PC-3 (cell line): ENCODE data around the gene KRTAP4-4. TPM values are rescaled to one million over a fixed set of nuclear protein-coding genes. Genes with fewer than 3 reads are reported as not detected.
"Not testable (repeated sequence)": the region's sequence is repeated elsewhere in the genome, so short reads cannot be mapped to it uniquely, and the experiment has no call there.

ENCODE experiments used
- ATAC-seq: fragments of 200-7000 bp; cut with Tn5 transposase; 2 replicates; pipeline ENCODE4 v1.9.1; 2020; ENCODE audit warnings: mild to moderate bottlenecking, moderate library complexity
- BruUV-seq: library from RNA; stranded (reverse); fragments of 400-500 nt; replicated peaks from 2 replicates; lab custom pipeline; 2021; lab: Mats Ljungman, UMichigan
- CTCF ChIA-PET: fragments of 300-600 bp; sonication (Branson Sonifier 250); formaldehyde crosslinking; loops from one replicate; lab custom pipeline; 2022; ENCODE audit warnings: antibody characterized with exemption; lab: Charles Lee
- POLR2A ChIA-PET: fragments of 300-600 bp; sonication (Branson Sonifier 250); formaldehyde crosslinking; loops from one replicate; lab custom pipeline; 2022; ENCODE audit warnings: antibody characterized with exemption; ENCODE audit not compliant: unreplicated experiment; lab: Charles Lee
- DNase-seq: peaks from one replicate; pipeline ENCODE4 v3.0.0-alpha.2; 2015
- H2AFZ ChIP-seq: fragments of 300-600 bp; sonication (generic); 2 replicates; pipeline ENCODE4 v1.6.0; 2016; ENCODE audit warnings: antibody characterized with exemption, low read length
- H3F3A ChIP-seq: fragments of 300-600 bp; sonication (generic); one replicate; pipeline ENCODE4 v1.6.0; 2017; ENCODE audit warnings: antibody characterized with exemption, low read length, control low read depth, mild to moderate bottlenecking; ENCODE audit not compliant: unreplicated experiment
- H3K27ac ChIP-seq: fragments of 300-600 bp; sonication (generic); 2 replicates; pipeline ENCODE4 v1.5.1; 2016; ENCODE audit warnings: mild to moderate bottlenecking, low read length
- H3K27me3 ChIP-seq: fragments of 300-600 bp; sonication (generic); 2 replicates; pipeline ENCODE4 v1.6.1; 2016; ENCODE audit warnings: low read length, mixed read lengths
- H3K36me3 ChIP-seq: fragments of 300-600 bp; sonication (generic); 2 replicates; pipeline ENCODE4 v1.6.1; 2016; ENCODE audit warnings: low read depth, mixed run types, low read length, mixed read lengths
- H3K4me1 ChIP-seq: fragments of 300-600 bp; sonication (generic); 2 replicates; pipeline ENCODE4 v1.5.1; 2016; ENCODE audit warnings: low read length; ENCODE audit not compliant: insufficient read depth
- H3K4me2 ChIP-seq: fragments of 300-600 bp; sonication (generic); 2 replicates; pipeline ENCODE4 v1.6.0; 2016; ENCODE audit warnings: low read length
- H3K4me3 ChIP-seq: fragments of 300-600 bp; sonication (generic); 2 replicates; pipeline ENCODE4 v1.5.1; 2016; ENCODE audit warnings: mild to moderate bottlenecking, low read length, mixed read lengths
- H3K79me2 ChIP-seq: fragments of 300-600 bp; sonication (generic); 2 replicates; pipeline ENCODE4 v1.6.1; 2017; ENCODE audit warnings: low read length, mixed read lengths
- H3K9ac ChIP-seq: fragments of 300-600 bp; sonication (generic); 2 replicates; pipeline ENCODE4 v1.6.0; 2016; ENCODE audit warnings: mild to moderate bottlenecking, low read length
- H3K9me2 ChIP-seq: fragments of 300-600 bp; sonication (generic); replicated peaks from 2 replicates; pipeline ENCODE4 v1.6.1; 2016; ENCODE audit warnings: mixed run types, low read length, mixed read lengths
- H3K9me3 ChIP-seq: fragments of 300-600 bp; sonication (generic); 2 replicates; pipeline ENCODE4 v1.6.1; 2016; ENCODE audit warnings: low read length, mixed read lengths
- H4K20me1 ChIP-seq: fragments of 300-600 bp; sonication (generic); 2 replicates; pipeline ENCODE4 v1.6.1; 2016; ENCODE audit warnings: low read length, mixed read lengths
- CTCF ChIP-seq: fragments of 300-600 bp; sonication (generic); conservative IDR thresholded peaks from 2 replicates; pipeline ENCODE4 v1.5.1; 2017; ENCODE audit warnings: antibody characterized with exemption, low read depth, mild to moderate bottlenecking, low read length
- EZH2 ChIP-seq: fragments of 300-600 bp; sonication (generic); IDR thresholded peaks from one replicate; pipeline ENCODE4 v1.6.1; 2017; ENCODE audit warnings: antibody characterized with exemption, mild to moderate bottlenecking, low read length; ENCODE audit not compliant: unreplicated experiment
- EZH2phosphoT487 ChIP-seq: fragments of 300-600 bp; sonication (generic); IDR thresholded peaks from 2 replicates; pipeline ENCODE4 v1.6.1; 2018; ENCODE audit warnings: mild to moderate bottlenecking, antibody characterized with exemption, low read length, borderline replicate concordance
- intact Hi-C: fragments of 100-400 bp; cut with micrococcal nuclease; formaldehyde crosslinking; loops from 2 replicates; pipeline ENCODE4 v1.9.0; 2023
- total RNA-seq: library from RNA; depleted of rRNA; stranded (reverse); fragments of >200 nt; gene quantifications from 2 replicates; pipeline ENCODE4 v1.2.3, GENCODE V29; 2014

The KRTAP4-4 gene
- total RNA-seq, 1 experiment from 2014 or later: not detected

GRCh38 chr17:41167561-41167960, 7.0 kb upstream of the KRTAP4-4 start:
- intact Hi-C loops: no loop called here
- H2AFZ ChIP-seq: no peak overlapping the region
- H3K4me1 ChIP-seq: peaks cover 9% of the 10 kb centered on the region
- ATAC-seq: no peak
- no peak overlapping the region for H3K4me3 ChIP-seq
- no peaks in the 10 kb centered on the region for H3K9me2 ChIP-seq
- no peaks in the 10 kb centered on the region for H3F3A ChIP-seq
- no peak overlapping the region for H3K9ac ChIP-seq
- CTCF ChIA-PET: no interaction called here
- H3K36me3 ChIP-seq: no peaks in the 10 kb centered on the region
- H4K20me1 ChIP-seq: no peaks in the 10 kb centered on the region
- no peaks in the 10 kb centered on the region for H3K79me2 ChIP-seq
- no peak overlapping the region for H3K27ac ChIP-seq
- no TSS peak for BruUV-seq
- POLR2A ChIA-PET: no interaction called here
- DNase-seq: no peak
- H3K9me3 ChIP-seq: no peaks in the 10 kb centered on the region
- TF ChIP-seq CTCF (no peak), EZH2phosphoT487 (no peak), EZH2 (no peak)
- no peaks in the 10 kb centered on the region for H3K27me3 ChIP-seq
- no peak overlapping the region for H3K4me2 ChIP-seq

GRCh38 chr17:41163828-41164227, 3.3 kb upstream of the KRTAP4-4 start:
- ChIA-PET CTCF (no interaction called here), POLR2A (no interaction called here)
- intact Hi-C loops: no loop called here
- ATAC-seq (peak; percentile 51; the same call in 1 of the 2 replicates), DNase-seq (peak; percentile 56)
- Histone ChIP-seq H3K79me2 (no peaks in the 10 kb centered on the region), H3K4me3 (no peak overlapping the region), H2AFZ (peak overlapping the region; percentile 28; the same call in 1 of the 2 replicates), H3K9me3 (no peaks in the 10 kb centered on the region), H3K9ac (no peak overlapping the region), H4K20me1 (no peaks in the 10 kb centered on the region), H3K4me1 (peaks cover 9% of the 10 kb centered on the region), H3K27me3 (no peaks in the 10 kb centered on the region), H3K36me3 (no peaks in the 10 kb centered on the region), H3K27ac (no peak overlapping the region), H3K9me2 (no peaks in the 10 kb centered on the region), H3F3A (no peaks in the 10 kb centered on the region), H3K4me2 (peak overlapping the region; percentile 56)
- no TSS peak for BruUV-seq
- no peak for TF ChIP-seq CTCF
- TF ChIP-seq EZH2phosphoT487: no peak
- TF ChIP-seq EZH2: no peak

- POLR2A ChIA-PET, BruUV-seq, H3K4me1 ChIP-seq, H3K4me3 ChIP-seq, H3K27me3 ChIP-seq, H3K36me3 ChIP-seq, H3F3A ChIP-seq, intact Hi-C loops, H4K20me1 ChIP-seq, CTCF ChIA-PET, H2AFZ ChIP-seq, H3K9me2 ChIP-seq, H3K9ac ChIP-seq, H3K27ac ChIP-seq, H3K9me3 ChIP-seq, H3K79me2 ChIP-seq, ATAC-seq, DNase-seq, H3K4me2 ChIP-seq: not testable (repeated sequence)
These were observed 358 bp downstream of the KRTAP4-4 start for GRCh38 chr17:41160190-41160589.
